Natural killer cell (primary cell): ENCODE data around the gene KCNH1. TPM values are rescaled to one million over a fixed set of nuclear protein-coding genes. Genes with fewer than 3 reads are reported as not detected.
A peak's percentile ranks its signal among the peaks of the same experiment; 100 is the strongest.

Experiments used
- ATAC-seq, 3 donors: fragments of 150-1000 bp in 2 of 3; fragments of 200-7000 bp in 1 of 3; cut with Tn5 transposase; 1 replicate in 1 of 3; 2 replicates in 2 of 3; pipeline ENCODE4 v1.10.0; 2021; ENCODE audit warnings: mild to moderate bottlenecking in 2 of 3, moderate library complexity in 2 of 3
- DNase-seq, 2 donors: peaks; one replicate each; pipeline versions ENCODE4 v3.0.0 to v3.0.0-alpha.2; 2013 to 2021; ENCODE audit warnings: mixed read lengths in 1 of 2
- H3K27ac ChIP-seq: one replicate; pipeline ENCODE4 v1.5.1; 2013; ENCODE audit warnings: mild to moderate bottlenecking, low read length
- H3K27me3 ChIP-seq: one replicate; pipeline ENCODE4 v1.6.1; 2013; ENCODE audit warnings: low read length; ENCODE audit not compliant: control insufficient read depth, insufficient read depth
- H3K36me3 ChIP-seq: one replicate; pipeline ENCODE4 v1.6.1; 2013; ENCODE audit warnings: low read length; ENCODE audit not compliant: control insufficient read depth, insufficient read depth
- H3K4me1 ChIP-seq: one replicate; pipeline ENCODE4 v1.6.1; 2013; ENCODE audit warnings: low read length; ENCODE audit not compliant: control insufficient read depth, insufficient read depth
- H3K4me3 ChIP-seq: one replicate; pipeline ENCODE4 v1.5.1; 2013; ENCODE audit warnings: low read length
- H3K9me3 ChIP-seq: one replicate; pipeline ENCODE4 v1.6.1; 2013; ENCODE audit warnings: low read length; ENCODE audit not compliant: control insufficient read depth, insufficient read depth
- H3K27ac Mint-ChIP-seq, 2 donors: one replicate each; pipeline ENCODE4 v1.8.0; 2022; ENCODE audit warnings: mild to moderate bottlenecking in 2 of 2, mixed read lengths in 2 of 2, moderate library complexity in 1 of 2
- H3K27me3 Mint-ChIP-seq, 2 donors: one replicate each; pipeline ENCODE4 v1.8.0; 2022; ENCODE audit warnings: low read depth in 2 of 2, mixed read lengths in 2 of 2
- H3K36me3 Mint-ChIP-seq: one replicate; pipeline ENCODE4 v1.8.0; 2022; ENCODE audit warnings: mixed read lengths
- H3K4me1 Mint-ChIP-seq, 2 donors: one replicate each; pipeline ENCODE4 v1.8.0; 2022; ENCODE audit warnings: mixed read lengths in 2 of 2
- H3K4me3 Mint-ChIP-seq: one replicate; pipeline ENCODE4 v1.8.0; 2022; ENCODE audit warnings: mild to moderate bottlenecking, moderate library complexity, mixed read lengths
- H3K9me3 Mint-ChIP-seq, 2 donors: one replicate each; pipeline ENCODE4 v1.8.0; 2022; ENCODE audit warnings: mixed read lengths in 2 of 2
- CTCF ChIP-seq: fragments of 200-600 bp; IDR thresholded peaks from one replicate; pipeline ENCODE4 v1.8.0; 2022; ENCODE audit warnings: antibody characterized with exemption
- WGBS: methylation state at CpG from one replicate; pipeline ENCODE4 v1.1.7; 2013; ENCODE audit warnings: missing lambda C conversion rate; ENCODE audit not compliant: insufficient coverage; 5-methylcytosine and 5-hydroxymethylcytosine counted together
- intact Hi-C: fragments of 100-400 bp; cut with micrococcal nuclease; formaldehyde crosslinking; loops from one replicate; pipeline ENCODE4 v1.14.2; 2022
- total RNA-seq, 4 donors: library from RNA; stranded (reverse); fragments of 120-200 nt in 1 of 4; gene quantifications; one replicate each; pipeline versions ENCODE4 v1.2.3 to v1.2.4, GENCODE V29; 2013 to 2022

The KCNH1 gene
- total RNA-seq, 3 donors from 2014 or later (not counting 1 experiment from before 2014, with no cell fraction given): not detected

- H3K36me3 ChIP-seq: no peaks in the 10 kb centered on the region
- H3K27ac ChIP-seq: no peak overlapping the region
- Mint-ChIP-seq H3K9me3 (no peaks in the 10 kb centered on the region), H3K4me3 (no peak overlapping the region), H3K27ac (no peak overlapping the region), H3K36me3 (no peaks in the 10 kb centered on the region), H3K4me1 (no peaks in the 10 kb centered on the region), H3K27me3 (peaks cover 24 to 25% of the 10 kb centered on the region in 2 donors)
- peaks cover 3% of the 10 kb centered on the region for H3K27me3 ChIP-seq
- TF ChIP-seq CTCF: no peak
- WGBS: 84% methylated on average over 4 of the region's 5 CpGs
- no peak for ATAC-seq
- no peak for DNase-seq
- no peak overlapping the region for H3K4me3 ChIP-seq
- intact Hi-C loops: no loop called here
- H3K9me3 ChIP-seq: no peaks in the 10 kb centered on the region
- H3K4me1 ChIP-seq: no peaks in the 10 kb centered on the region
Measured at GRCh38 chr1:211148366-211148765, 14.4 kb upstream of the KCNH1 start.

- Mint-ChIP-seq H3K9me3 (no peaks in the 10 kb centered on the region), H3K27ac (no peak overlapping the region), H3K27me3 (peaks cover 24 to 39% of the 10 kb centered on the region in 2 donors), H3K36me3 (no peaks in the 10 kb centered on the region), H3K4me1 (no peaks in the 10 kb centered on the region), H3K4me3 (no peak overlapping the region)
- Histone ChIP-seq H3K9me3 (no peaks in the 10 kb centered on the region), H3K36me3 (no peaks in the 10 kb centered on the region), H3K27ac (no peak overlapping the region), H3K27me3 (peaks cover 5% of the 10 kb centered on the region), H3K4me3 (no peak overlapping the region), H3K4me1 (no peaks in the 10 kb centered on the region)
- ATAC-seq (no peak), DNase-seq (no peak)
- TF ChIP-seq CTCF: no peak
- intact Hi-C loops: no loop called here
- 45% methylated on average over 4 of the region's 4 CpGs for WGBS
Measured at GRCh38 chr1:211145944-211146343, 12.0 kb upstream of the KCNH1 start.

GRCh38 chr1:211135342-211135950, 1.5 kb upstream of the KCNH1 start:
- H3K36me3 Mint-ChIP-seq: no peaks in the 10 kb centered on the region
- peaks cover 16% of the 10 kb centered on the region for H3K4me1 ChIP-seq
- intact Hi-C loops: loop anchor here (1.0 kb wide), 1 partner anchor 728 kb away; no protein-coding TSS in a partner anchor
- no peaks in the 10 kb centered on the region for H3K9me3 Mint-ChIP-seq
- peaks cover 20% of the 10 kb centered on the region for H3K27me3 ChIP-seq
- ATAC-seq: no peak
- no peaks in the 10 kb centered on the region for H3K36me3 ChIP-seq
- peak in 1 of 2 donors; percentile 49 for DNase-seq
- peaks cover 0 to 12% of the 10 kb centered on the region in 2 donors for H3K4me1 Mint-ChIP-seq
- H3K27ac Mint-ChIP-seq: no peak overlapping the region
- H3K27me3 Mint-ChIP-seq: peaks cover 53 to 82% of the 10 kb centered on the region in 2 donors
- H3K27ac ChIP-seq: no peak overlapping the region
- H3K4me3 Mint-ChIP-seq: no peak overlapping the region
- H3K4me3 ChIP-seq: no peak overlapping the region
- peak; percentile 15 for TF ChIP-seq CTCF
- H3K9me3 ChIP-seq: no peaks in the 10 kb centered on the region
- WGBS: 83% methylated on average over 2 of the region's 5 CpGs

- Histone ChIP-seq H3K9me3 (no peaks in the 10 kb centered on the region), H3K4me3 (peak overlapping the region; percentile 23), H3K36me3 (no peaks in the 10 kb centered on the region), H3K27me3 (peaks cover 17% of the 10 kb centered on the region), H3K27ac (no peak overlapping the region), H3K4me1 (peaks cover 16% of the 10 kb centered on the region)
- peak in 1 of 2 donors; percentile 45 for DNase-seq
- Mint-ChIP-seq H3K9me3 (no peaks in the 10 kb centered on the region), H3K36me3 (no peaks in the 10 kb centered on the region), H3K27ac (no peak overlapping the region), H3K4me3 (peak overlapping the region; percentile 71), H3K4me1 (peaks cover 0 to 12% of the 10 kb centered on the region in 2 donors), H3K27me3 (peaks cover 52 to 81% of the 10 kb centered on the region in 2 donors)
- TF ChIP-seq CTCF: no peak
- intact Hi-C loops: no loop called here
- ATAC-seq: peak in 2 of 3 donors; percentile 11
- WGBS: 4% methylated on average over 31 of the region's 31 CpGs
Measured at GRCh38 chr1:211133393-211133835, 534 bp downstream of the KCNH1 start.
